Panc1 (cell line): Measurements from ENCODE around the gene CARD8. TPM values are rescaled to one million over a fixed set of nuclear protein-coding genes. Genes with fewer than 3 reads are reported as not detected.

Source experiments
- ATAC-seq: fragments of 200-7000 bp; cut with Tn5 transposase; 2 replicates; pipeline ENCODE4 v1.9.1; 2020; ENCODE audit warnings: mild to moderate bottlenecking, moderate library complexity
- BruUV-seq: library from RNA; stranded (reverse); fragments of 400-500 nt; replicated peaks from 2 replicates; lab custom pipeline; 2021; lab: Mats Ljungman, UMichigan
- CTCF ChIA-PET: fragments of 300-600 bp; sonication (Branson Sonifier 250); formaldehyde crosslinking; loops from one replicate; lab custom pipeline; 2022; ENCODE audit warnings: antibody characterized with exemption; lab: Charles Lee
- POLR2A ChIA-PET: fragments of 300-600 bp; sonication (Branson Sonifier 250); formaldehyde crosslinking; loops from one replicate; lab custom pipeline; 2022; ENCODE audit warnings: antibody characterized with exemption; lab: Charles Lee
- DNase-seq: peaks from one replicate; pipeline ENCODE4 v3.0.0-alpha.2; 2010; ENCODE audit warnings: low read depth, low spot score
- H3K27ac ChIP-seq: 2 replicates; pipeline ENCODE4 v1.5.1; 2011; ENCODE audit warnings: mild to moderate bottlenecking, low read length, inconsistent platforms
- H3K27me3 ChIP-seq: fragments of 200-500 bp; sonication (Bioruptor generic); 2 replicates; pipeline ENCODE4 v1.6.0; 2014; ENCODE audit warnings: low read length, inconsistent platforms; ENCODE audit not compliant: control insufficient read depth, insufficient read depth
- H3K36me3 ChIP-seq: fragments of 200-500 bp; sonication (Bioruptor generic); 2 replicates; pipeline ENCODE4 v1.5.1; 2014; ENCODE audit warnings: inconsistent platforms, mild to moderate bottlenecking, low read length, moderate library complexity; ENCODE audit not compliant: control insufficient read depth, insufficient read depth
- H3K4me1 ChIP-seq: 2 replicates; pipeline ENCODE4 v1.5.1; 2011; ENCODE audit warnings: inconsistent platforms, mild to moderate bottlenecking, low read length, moderate library complexity; ENCODE audit not compliant: control insufficient read depth, insufficient read depth
- H3K4me3 ChIP-seq, 2 experiments: 2 replicates each; pipeline ENCODE4 v1.5.1; 2011 to 2012; ENCODE audit warnings: low read depth in 2 of 2, low read length in 2 of 2, mild to moderate bottlenecking in 2 of 2, inconsistent platforms in 1 of 2, moderate library complexity in 1 of 2
- H3K9me3 ChIP-seq: fragments of 200-500 bp; sonication (Bioruptor generic); 2 replicates; pipeline ENCODE4 v1.5.1; 2014; ENCODE audit warnings: low read depth, mild to moderate bottlenecking, inconsistent platforms, low read length, moderate library complexity; ENCODE audit not compliant: control insufficient read depth, insufficient read depth
- CTCF ChIP-seq: fragments of 450-650 bp; IDR thresholded peaks from 2 replicates; pipeline ENCODE4 v1.5.1; 2017; ENCODE audit warnings: mild to moderate bottlenecking
- POLR2AphosphoS5 ChIP-seq: IDR thresholded peaks from 2 replicates; pipeline ENCODE4 v1.6.1; 2012; ENCODE audit warnings: mild to moderate bottlenecking, low read depth, low read length, moderate library complexity
- REST ChIP-seq, 2 experiments: IDR thresholded peaks; 2 replicates each; pipeline ENCODE4 v1.6.1; 2011 to 2012; ENCODE audit warnings: low read depth in 2 of 2, control low read depth in 1 of 2, low read length in 1 of 2, mild to moderate bottlenecking in 1 of 2, moderate library complexity in 1 of 2; ENCODE audit not compliant: insufficient read depth in 1 of 2
- SIN3A ChIP-seq: IDR thresholded peaks from 2 replicates; pipeline ENCODE4 v1.6.1; 2012; ENCODE audit warnings: low read depth, mild to moderate bottlenecking, low read length, moderate library complexity, borderline replicate concordance; ENCODE audit not compliant: insufficient read depth
- TCF7L2 ChIP-seq: IDR thresholded peaks from 2 replicates; pipeline ENCODE4 v1.6.1; 2011; ENCODE audit warnings: mild to moderate bottlenecking, low read depth, low read length, inconsistent platforms
- in situ Hi-C: cut with HindIII; loops from 2 replicates; pipeline ENCODE4 v1.10.0; 2016; ENCODE audit warnings: low sequenced_read_pairs, low pct_unique_long_range_greater_than_20kb
- intact Hi-C: fragments of 100-400 bp; cut with micrococcal nuclease; formaldehyde crosslinking; loops from one replicate; pipeline ENCODE4 v1.10.0; 2022; ENCODE audit not compliant: unreplicated experiment
- total RNA-seq: library from RNA; stranded (reverse); gene quantifications from one replicate; pipeline ENCODE4 v1.2.1, GENCODE V29; 2021; ENCODE audit not compliant: unreplicated experiment

Gene CARD8
- total RNA-seq, 1 experiment from 2014 or later: 19.9 TPM

GRCh38 chr19:48301886-48302599 lies 46.3 kb upstream of the CARD8 start:
- in situ Hi-C loops: no loop called here

GRCh38 chr19:48297975-48298374 lies 42.3 kb upstream of the CARD8 start:
- H3K9me3 ChIP-seq: no peaks in the 10 kb centered on the region
- POLR2A ChIA-PET: no interaction called here
- no peak overlapping the region for H3K27ac ChIP-seq
- no TSS peak for BruUV-seq
- CTCF ChIA-PET: no interaction called here
- no peak for ATAC-seq
- in situ Hi-C loops: no loop called here
- intact Hi-C loops: no loop called here
- DNase-seq: no peak
- H3K4me1 ChIP-seq: no peaks in the 10 kb centered on the region
- no peak for TF ChIP-seq CTCF
- no peak for TF ChIP-seq REST (IDR thresholded peaks at IDR 0.05; ENCODE audit: insufficient read depth in 1 of 2, low read depth in 2 of 2, low read length in 1 of 2)
- TF ChIP-seq TCF7L2: no peak
- no peak for TF ChIP-seq POLR2AphosphoS5
- no peak overlapping the region for H3K4me3 ChIP-seq
- no peaks in the 10 kb centered on the region for H3K36me3 ChIP-seq
- H3K27me3 ChIP-seq: no peaks in the 10 kb centered on the region

More at GRCh38 chr19:48301886-48302599, 46.3 kb upstream of the CARD8 start:
- CTCF ChIA-PET: no interaction called here
- H3K27ac ChIP-seq: no peak overlapping the region
- H3K4me1 ChIP-seq: no peaks in the 10 kb centered on the region
- BruUV-seq: no TSS peak
- no peak for DNase-seq
- intact Hi-C loops: no loop called here
- POLR2A ChIA-PET: no interaction called here
- no peak for TF ChIP-seq SIN3A
- H3K4me3 ChIP-seq: no peak overlapping the region
- H3K9me3 ChIP-seq: no peaks in the 10 kb centered on the region
- H3K27me3 ChIP-seq: no peaks in the 10 kb centered on the region
- no peak for ATAC-seq
- H3K36me3 ChIP-seq: no peaks in the 10 kb centered on the region

- in situ Hi-C loops (no loop called here), intact Hi-C loops (no loop called here)
- no peaks in the 10 kb centered on the region for H3K4me1 ChIP-seq
- ChIA-PET POLR2A (no interaction called here), CTCF (no interaction called here)
- no peak overlapping the region for H3K27ac ChIP-seq
- H3K27me3 ChIP-seq: no peaks in the 10 kb centered on the region
- H3K4me3 ChIP-seq: no peak overlapping the region
- TF ChIP-seq POLR2AphosphoS5 (no peak), TCF7L2 (no peak), REST (IDR thresholded peaks at IDR 0.05; ENCODE audit: insufficient read depth in 1 of 2, low read depth in 2 of 2, low read length in 1 of 2) (no peak), SIN3A (no peak), CTCF (no peak)
- DNase-seq (no peak), ATAC-seq (no peak; the same call in 1 of the 2 replicates)
- H3K9me3 ChIP-seq: no peaks in the 10 kb centered on the region
- H3K36me3 ChIP-seq: no peaks in the 10 kb centered on the region
- BruUV-seq: no TSS peak
Observed at GRCh38 chr19:48296963-48297734, 41.4 kb upstream of the CARD8 start.
